Measurements from ENCODE around the gene KRTAP10-11.

The KRTAP10-11 gene

DNA sequence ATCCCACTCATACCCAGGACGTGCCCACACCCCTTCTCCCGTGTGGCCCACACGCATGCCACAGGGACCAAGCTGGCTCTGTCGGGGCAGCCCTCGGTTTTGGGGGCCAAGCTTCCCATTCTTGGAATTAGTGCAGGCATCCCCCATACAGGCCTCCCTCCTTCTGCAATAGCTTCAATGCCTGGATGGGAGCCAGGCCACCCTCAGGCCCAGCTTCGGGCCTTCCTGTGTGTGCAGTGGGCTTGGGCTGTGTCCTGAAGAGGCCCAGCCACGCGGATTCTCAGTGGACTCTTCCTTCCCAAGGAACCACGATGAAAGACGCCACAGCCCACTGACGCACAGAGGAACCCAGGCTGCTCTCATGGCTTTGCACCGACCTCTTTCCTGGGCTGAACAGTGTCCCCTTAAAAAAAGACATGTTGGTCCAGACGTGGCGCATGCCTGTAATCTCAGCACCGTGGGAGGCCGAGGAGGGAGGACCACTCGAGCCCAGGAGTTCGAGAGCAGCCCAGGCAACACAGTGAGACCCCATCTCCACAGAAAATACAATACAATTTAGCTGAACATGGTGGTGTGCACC is 3.4 kb downstream of the KRTAP10-11 start:
- DNase-seq: no peak
- Mint-ChIP-seq H3K36me3 (ENCODE audit: low read depth) (peaks cover 6% of the 10 kb centered on the region), H3K4me1 (peaks cover 19% of the 10 kb centered on the region), H3K9me3 (peaks cover 29% of the 10 kb centered on the region), H3K27me3 (ENCODE audit: low read depth, poor library complexity) (peaks cover 10% of the 10 kb centered on the region), H3K27ac (peak overlapping the region; percentile 57), H3K4me3 (no peak overlapping the region)
- TF ChIP-seq, protein P1, sequence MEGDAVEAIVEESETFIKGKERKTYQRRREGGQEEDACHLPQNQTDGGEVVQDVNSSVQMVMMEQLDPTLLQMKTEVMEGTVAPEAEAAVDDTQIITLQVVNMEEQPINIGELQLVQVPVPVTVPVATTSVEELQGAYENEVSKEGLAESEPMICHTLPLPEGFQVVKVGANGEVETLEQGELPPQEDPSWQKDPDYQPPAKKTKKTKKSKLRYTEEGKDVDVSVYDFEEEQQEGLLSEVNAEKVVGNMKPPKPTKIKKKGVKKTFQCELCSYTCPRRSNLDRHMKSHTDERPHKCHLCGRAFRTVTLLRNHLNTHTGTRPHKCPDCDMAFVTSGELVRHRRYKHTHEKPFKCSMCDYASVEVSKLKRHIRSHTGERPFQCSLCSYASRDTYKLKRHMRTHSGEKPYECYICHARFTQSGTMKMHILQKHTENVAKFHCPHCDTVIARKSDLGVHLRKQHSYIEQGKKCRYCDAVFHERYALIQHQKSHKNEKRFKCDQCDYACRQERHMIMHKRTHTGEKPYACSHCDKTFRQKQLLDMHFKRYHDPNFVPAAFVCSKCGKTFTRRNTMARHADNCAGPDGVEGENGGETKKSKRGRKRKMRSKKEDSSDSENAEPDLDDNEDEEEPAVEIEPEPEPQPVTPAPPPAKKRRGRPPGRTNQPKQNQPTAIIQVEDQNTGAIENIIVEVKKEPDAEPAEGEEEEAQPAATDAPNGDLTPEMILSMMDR (IDR thresholded peaks at IDR 0.05): no peak

DNA sequence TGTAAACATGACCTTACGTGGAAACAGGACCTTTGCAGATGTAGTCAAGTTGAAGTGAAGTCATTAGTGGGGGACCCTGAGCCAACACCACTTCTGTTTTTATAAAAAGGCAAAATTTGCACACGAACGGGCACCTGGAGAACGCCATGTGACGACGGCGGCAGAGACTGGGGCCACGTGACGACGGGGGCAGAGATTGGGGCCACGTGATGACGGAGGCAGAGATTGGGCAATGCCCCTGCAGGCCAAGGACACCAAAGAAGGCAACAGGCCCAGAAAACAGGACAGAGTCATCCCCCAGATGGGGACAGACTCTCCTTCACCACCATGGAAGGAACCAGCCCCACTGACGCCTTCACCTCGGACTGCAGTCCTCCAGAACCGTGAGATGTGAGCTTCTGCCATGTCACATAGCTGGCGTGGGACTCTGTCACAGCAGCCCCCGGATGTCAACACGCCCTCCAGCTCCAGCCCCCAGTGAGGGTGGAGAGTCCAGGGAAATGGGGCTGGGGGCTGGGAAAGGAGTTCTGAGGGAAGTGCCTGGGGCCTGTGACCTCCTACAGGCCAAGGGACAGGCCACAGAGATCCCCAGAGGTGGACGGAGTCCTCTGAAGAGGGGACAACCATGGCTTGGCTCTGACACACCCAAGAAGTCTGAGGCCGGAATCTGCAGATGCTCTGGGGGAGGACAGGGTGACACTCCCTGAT is 4.2 kb downstream of the KRTAP10-11 start:
- TF ChIP-seq, protein P1 (IDR thresholded peaks at IDR 0.05): no peak
- H3K4me3 Mint-ChIP-seq: no peak overlapping the region
- peaks cover 10% of the 10 kb centered on the region for H3K27me3 Mint-ChIP-seq (ENCODE audit: low read depth, poor library complexity)
- no peak for DNase-seq
- H3K36me3 Mint-ChIP-seq (ENCODE audit: low read depth): no peaks in the 10 kb centered on the region
- H3K9me3 Mint-ChIP-seq: peaks cover 25% of the 10 kb centered on the region
- H3K27ac Mint-ChIP-seq: no peak overlapping the region
- H3K4me1 Mint-ChIP-seq: peaks cover 19% of the 10 kb centered on the region

DNA sequence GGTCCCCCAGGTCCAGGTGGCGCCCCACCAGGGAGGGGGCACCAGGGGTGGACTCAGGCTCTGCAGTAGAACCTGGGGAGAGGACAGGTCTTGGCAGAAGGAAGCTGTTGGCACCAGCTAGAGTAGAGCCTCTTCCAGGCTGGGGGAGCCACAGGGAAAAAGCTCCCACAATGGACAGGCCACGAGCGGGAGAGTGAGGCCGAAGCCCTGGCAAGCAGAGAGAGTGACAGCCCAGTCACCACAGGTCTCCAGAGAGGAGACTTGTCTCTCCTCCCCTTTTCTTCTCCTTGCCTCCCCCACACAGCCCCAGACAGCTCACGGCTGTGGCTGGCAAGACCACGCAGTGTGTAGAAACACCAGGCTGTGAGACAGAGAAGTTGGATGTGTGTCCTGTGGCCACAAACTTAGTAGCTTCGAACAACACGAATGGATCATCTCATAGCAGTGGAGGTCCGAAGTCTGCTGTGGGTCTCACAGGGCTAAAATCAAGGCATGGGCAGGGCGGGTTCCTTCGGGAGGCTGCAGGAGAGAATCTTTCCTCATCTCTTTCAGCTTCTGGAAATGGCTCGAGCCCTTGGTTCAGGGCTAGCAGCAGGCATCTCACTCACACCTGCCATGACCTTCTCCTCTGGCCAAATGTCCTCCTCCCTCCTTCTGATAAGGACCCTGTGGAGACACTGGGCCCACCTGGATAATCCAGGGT is 4.9 kb downstream of the KRTAP10-11 start:
- no peak for DNase-seq
- Mint-ChIP-seq H3K4me3 (no peak overlapping the region), H3K4me1 (peaks cover 19% of the 10 kb centered on the region), H3K27ac (no peak overlapping the region), H3K27me3 (ENCODE audit: low read depth, poor library complexity) (peaks cover 10% of the 10 kb centered on the region), H3K9me3 (peaks cover 28% of the 10 kb centered on the region), H3K36me3 (ENCODE audit: low read depth) (no peaks in the 10 kb centered on the region)
- TF ChIP-seq, protein P1 (IDR thresholded peaks at IDR 0.05): no peak

DNA sequence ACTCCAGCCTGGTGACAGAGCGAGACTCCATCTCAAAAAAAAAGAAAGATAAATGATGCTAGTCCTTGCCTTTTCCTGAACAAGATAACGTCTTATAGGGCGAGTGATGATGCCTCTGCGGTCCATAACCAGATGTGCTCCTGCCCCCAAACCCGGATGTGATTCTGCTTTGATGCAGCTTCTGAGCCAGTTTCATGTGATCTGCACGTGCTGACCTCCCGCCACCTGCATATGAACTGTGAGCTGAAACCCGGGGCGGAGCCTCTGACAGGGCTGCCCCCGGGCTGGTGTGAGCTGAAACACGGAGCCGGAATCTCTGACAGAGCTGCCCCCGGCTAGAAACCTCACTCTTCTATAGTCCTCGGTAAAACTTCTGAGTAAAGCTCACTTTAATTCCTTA is 6.9 kb downstream of the KRTAP10-11 start:
- H3K4me3 Mint-ChIP-seq: no peak overlapping the region
- TF ChIP-seq, protein P1 (IDR thresholded peaks at IDR 0.05): no peak
- H3K27ac Mint-ChIP-seq: no peak overlapping the region
- H3K4me1 Mint-ChIP-seq: peaks cover 6% of the 10 kb centered on the region
- H3K9me3 Mint-ChIP-seq: peaks cover 38% of the 10 kb centered on the region
- H3K36me3 Mint-ChIP-seq (ENCODE audit: low read depth): peaks cover 7% of the 10 kb centered on the region
- H3K27me3 Mint-ChIP-seq (ENCODE audit: low read depth, poor library complexity): peaks cover 12% of the 10 kb centered on the region
- no peak for DNase-seq

DNA sequence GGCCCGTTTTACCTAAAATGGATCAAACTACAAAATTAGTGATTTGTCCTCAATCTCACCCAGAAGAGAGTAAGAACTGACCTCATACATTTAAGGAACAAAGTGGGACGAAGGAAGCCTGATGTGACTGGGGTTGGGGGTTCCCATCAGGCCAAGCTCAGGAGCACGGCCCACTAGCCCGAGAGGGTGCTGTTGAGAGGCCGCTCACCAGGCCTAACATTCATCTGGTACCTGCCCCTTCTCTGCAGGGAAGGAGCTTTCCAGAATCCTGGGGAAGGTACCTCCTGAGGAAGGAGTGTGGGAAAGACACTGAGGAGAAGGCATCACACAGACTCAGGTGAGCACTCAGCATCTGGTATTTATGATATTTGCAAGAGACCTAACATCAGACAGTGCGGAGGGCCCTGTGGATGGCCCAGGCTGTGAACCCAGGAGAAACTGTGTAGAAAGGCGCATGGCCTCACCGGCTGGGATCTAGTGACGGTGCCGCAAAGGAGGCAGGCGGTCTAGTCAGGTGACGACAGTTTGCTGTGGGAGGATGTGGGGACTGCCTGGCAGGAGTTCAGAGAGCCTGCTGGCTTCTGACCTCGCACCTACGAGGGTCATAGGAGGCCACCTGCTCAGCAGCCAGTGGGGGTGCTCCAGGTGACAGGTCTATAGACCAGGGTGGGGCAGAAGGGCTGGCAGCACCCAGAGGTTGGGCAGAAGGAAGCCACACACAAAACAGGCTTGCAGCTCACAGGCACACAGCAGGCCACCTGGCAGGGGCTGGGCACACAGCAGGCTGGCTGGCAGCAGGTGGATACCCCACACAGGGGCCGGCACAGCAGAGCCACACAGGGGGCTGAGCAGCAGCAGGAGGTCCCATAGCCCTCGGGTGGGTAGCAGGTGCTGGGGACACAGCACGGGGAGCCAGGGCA is 7.7 kb downstream of the KRTAP10-11 start:
- no peak overlapping the region for H3K27ac Mint-ChIP-seq
- peaks cover 43% of the 10 kb centered on the region for H3K9me3 Mint-ChIP-seq
- TF ChIP-seq, protein P1 (IDR thresholded peaks at IDR 0.05): no peak
- no peak for DNase-seq
- peaks cover 7% of the 10 kb centered on the region for H3K36me3 Mint-ChIP-seq (ENCODE audit: low read depth)
- no peak overlapping the region for H3K4me3 Mint-ChIP-seq
- H3K4me1 Mint-ChIP-seq: peaks cover 8% of the 10 kb centered on the region
- peaks cover 12% of the 10 kb centered on the region for H3K27me3 Mint-ChIP-seq (ENCODE audit: low read depth, poor library complexity)

All from nephron progenitor cell (in vitro differentiated cells).